ENCODE results near the gene CKLF.

DNA sequence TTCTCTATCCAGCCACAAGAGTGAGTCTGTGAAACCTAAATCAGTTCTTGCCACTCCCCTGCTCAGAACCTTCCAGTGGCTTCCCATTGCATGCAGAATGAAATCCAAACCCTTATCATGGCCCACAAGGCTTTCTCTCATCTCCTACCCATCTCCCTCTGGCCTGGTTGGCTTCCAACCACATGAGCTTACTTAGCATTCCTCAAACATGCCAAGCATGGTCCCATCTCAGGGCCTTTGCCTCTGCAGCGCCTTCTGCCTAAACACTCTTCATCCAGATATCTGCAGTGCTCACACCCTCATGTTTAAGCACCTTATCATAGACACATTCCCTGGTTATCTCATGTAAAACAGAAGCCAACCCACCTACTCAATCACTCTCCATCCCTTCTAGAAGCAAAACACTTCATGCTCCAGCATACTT, 18.0 kb upstream of the CKLF start:
- no peak for TF ChIP-seq TAF1 (IDR thresholded peaks at IDR 0.05; ENCODE audit: low read depth, low read length)
- TF ChIP-seq SPI1 (IDR thresholded peaks at IDR 0.05; ENCODE audit: low read depth, low read length): no peak
- no peak for TF ChIP-seq POLR2A (IDR thresholded peaks at IDR 0.05; ENCODE audit: low read depth, low read length)
- no peak for TF ChIP-seq PAX5 (IDR thresholded peaks at IDR 0.05; ENCODE audit: insufficient read depth, low read length, severe bottlenecking)
